OCI-LY7 (cell line): ENCODE measurements around the gene DOCK3.

ENCODE experiments used
- EZH2phosphoT487 ChIP-seq: fragments of 200-600 bp; sonication (generic); IDR thresholded peaks from 2 replicates; pipeline ENCODE4 v1.6.1; 2018; ENCODE audit warnings: low read depth, borderline replicate concordance, mild to moderate bottlenecking, mixed run types, antibody characterized with exemption, low read length, moderate library complexity, mixed read lengths
- TF ChIP-seq, protein P1 (sequence below): fragments of 200-600 bp; sonication (generic); conservative IDR thresholded peaks from 2 replicates; pipeline ENCODE4 v1.5.1; 2014; ENCODE audit warnings: mild to moderate bottlenecking, antibody characterized with exemption, low read length, moderate library complexity, mixed read lengths

DNA sequence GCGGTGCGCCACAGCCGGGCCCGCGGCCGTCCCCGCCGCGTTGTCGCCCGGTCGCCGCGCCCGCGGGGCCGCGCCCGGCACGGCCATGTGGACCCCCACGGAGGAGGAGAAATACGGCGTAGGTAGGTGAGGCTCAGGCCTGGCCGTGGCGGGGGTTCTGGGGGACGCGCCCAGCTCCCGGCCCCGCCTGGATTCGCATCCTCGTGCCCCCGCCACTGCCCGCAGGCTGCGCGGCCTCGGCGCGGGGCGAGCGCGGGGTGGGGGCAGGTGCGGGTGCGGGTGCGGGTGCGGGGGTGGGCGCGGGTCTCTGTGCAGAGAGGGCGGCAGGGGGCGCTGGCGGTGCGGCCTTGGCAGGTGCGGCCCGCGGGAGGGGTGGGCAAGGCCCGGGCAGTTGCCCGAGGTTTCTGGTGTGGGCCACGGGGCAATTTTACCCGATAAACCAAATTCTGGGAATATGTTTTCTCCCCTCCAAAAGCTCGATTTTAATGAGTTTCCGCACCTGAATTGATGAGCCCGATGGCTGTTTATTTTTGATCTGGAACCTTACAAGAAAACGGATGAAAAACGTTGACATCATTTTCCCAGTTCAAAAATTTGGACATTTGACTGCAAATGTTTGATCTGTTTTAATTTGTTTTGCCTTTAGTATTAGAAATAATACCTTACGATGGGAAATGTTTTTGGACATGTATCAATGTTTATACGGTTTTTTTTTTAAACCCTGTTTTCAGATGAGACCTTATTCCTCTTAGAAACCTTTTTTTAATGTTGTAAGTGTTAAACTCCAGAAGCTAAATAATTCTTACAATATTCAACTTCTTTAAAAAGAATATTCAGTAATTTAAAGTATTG, 678 bp downstream of the DOCK3 start:
- no peak for TF ChIP-seq EZH2phosphoT487
- TF ChIP-seq, protein P1, sequence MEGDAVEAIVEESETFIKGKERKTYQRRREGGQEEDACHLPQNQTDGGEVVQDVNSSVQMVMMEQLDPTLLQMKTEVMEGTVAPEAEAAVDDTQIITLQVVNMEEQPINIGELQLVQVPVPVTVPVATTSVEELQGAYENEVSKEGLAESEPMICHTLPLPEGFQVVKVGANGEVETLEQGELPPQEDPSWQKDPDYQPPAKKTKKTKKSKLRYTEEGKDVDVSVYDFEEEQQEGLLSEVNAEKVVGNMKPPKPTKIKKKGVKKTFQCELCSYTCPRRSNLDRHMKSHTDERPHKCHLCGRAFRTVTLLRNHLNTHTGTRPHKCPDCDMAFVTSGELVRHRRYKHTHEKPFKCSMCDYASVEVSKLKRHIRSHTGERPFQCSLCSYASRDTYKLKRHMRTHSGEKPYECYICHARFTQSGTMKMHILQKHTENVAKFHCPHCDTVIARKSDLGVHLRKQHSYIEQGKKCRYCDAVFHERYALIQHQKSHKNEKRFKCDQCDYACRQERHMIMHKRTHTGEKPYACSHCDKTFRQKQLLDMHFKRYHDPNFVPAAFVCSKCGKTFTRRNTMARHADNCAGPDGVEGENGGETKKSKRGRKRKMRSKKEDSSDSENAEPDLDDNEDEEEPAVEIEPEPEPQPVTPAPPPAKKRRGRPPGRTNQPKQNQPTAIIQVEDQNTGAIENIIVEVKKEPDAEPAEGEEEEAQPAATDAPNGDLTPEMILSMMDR: peak; percentile 62
